ENCODE results near the gene CASTOR1. TPM values are rescaled to one million over a fixed set of nuclear protein-coding genes. Genes with fewer than 3 reads are reported as not detected.

The CASTOR1 gene
- total RNA-seq, 1 experiment from 2014 or later = 8.4 TPM

GRCh38 chr22:30273711-30274436, 15.4 kb downstream of the CASTOR1 start:
- DNase-seq = no peak
- Histone ChIP-seq H3K4me2 (ENCODE audit: low read depth, low read length, poor library complexity, severe bottlenecking) (no peak overlapping the region), H3K4me1 (ENCODE audit: low read length) (no peaks in the 10 kb centered on the region), H3K9me2 (replicated peaks; ENCODE audit: insufficient read depth, low read length) (no peaks in the 10 kb centered on the region), H3K4me3 (ENCODE audit: low read length) (no peak overlapping the region), H3K27me3 (ENCODE audit: low read length) (no peaks in the 10 kb centered on the region), H4K20me1 (ENCODE audit: insufficient read depth, low read depth, low read length) (no peaks in the 10 kb centered on the region), H2AFZ (ENCODE audit: low read length) (no peak overlapping the region), H3K9ac (ENCODE audit: low read length) (no peak overlapping the region), H3K36me3 (ENCODE audit: insufficient read depth, low read length) (no peaks in the 10 kb centered on the region), H3K27ac (ENCODE audit: low read length) (no peak overlapping the region), H3K79me2 (ENCODE audit: low read length) (no peaks in the 10 kb centered on the region), H3K9me3 (ENCODE audit: low read length) (no peaks in the 10 kb centered on the region)

GRCh38 chr22:30272781-30273601, 16.3 kb downstream of the CASTOR1 start:
- no peak overlapping the region for H3K9ac ChIP-seq (ENCODE audit: low read length)
- no peaks in the 10 kb centered on the region for H3K36me3 ChIP-seq (ENCODE audit: insufficient read depth, low read length)
- no peak overlapping the region for H3K27ac ChIP-seq (ENCODE audit: low read length)
- no peaks in the 10 kb centered on the region for H3K4me1 ChIP-seq (ENCODE audit: low read length)
- no peaks in the 10 kb centered on the region for H3K79me2 ChIP-seq (ENCODE audit: low read length)
- H4K20me1 ChIP-seq (ENCODE audit: insufficient read depth, low read depth, low read length) = peaks cover 3% of the 10 kb centered on the region; the same call in 1 of the 2 replicates
- no peaks in the 10 kb centered on the region for H3K9me3 ChIP-seq (ENCODE audit: low read length)
- no peaks in the 10 kb centered on the region for H3K9me2 ChIP-seq (replicated peaks; ENCODE audit: insufficient read depth, low read length)
- no peaks in the 10 kb centered on the region for H3K27me3 ChIP-seq (ENCODE audit: low read length)
- DNase-seq = no peak
- H3K4me2 ChIP-seq (ENCODE audit: low read depth, low read length, poor library complexity, severe bottlenecking) = no peak overlapping the region
- no peak overlapping the region for H3K4me3 ChIP-seq (ENCODE audit: low read length)
- H2AFZ ChIP-seq (ENCODE audit: low read length) = no peak overlapping the region

GRCh38 chr22:30270832-30271231, 18.5 kb downstream of the CASTOR1 start:
- H3K79me2 ChIP-seq (ENCODE audit: low read length) = no peaks in the 10 kb centered on the region
- H3K4me2 ChIP-seq (ENCODE audit: low read depth, low read length, poor library complexity, severe bottlenecking) = no peak overlapping the region
- H3K9me2 ChIP-seq (replicated peaks; ENCODE audit: insufficient read depth, low read length) = no peaks in the 10 kb centered on the region
- H3K4me3 ChIP-seq (ENCODE audit: low read length) = no peak overlapping the region
- no peak for DNase-seq
- H4K20me1 ChIP-seq (ENCODE audit: insufficient read depth, low read depth, low read length) = peaks cover 14% of the 10 kb centered on the region; the same call in 1 of the 2 replicates
- H3K9ac ChIP-seq (ENCODE audit: low read length) = no peak overlapping the region
- H3K9me3 ChIP-seq (ENCODE audit: low read length) = no peaks in the 10 kb centered on the region
- H3K4me1 ChIP-seq (ENCODE audit: low read length) = peaks cover 16% of the 10 kb centered on the region
- H2AFZ ChIP-seq (ENCODE audit: low read length) = no peak overlapping the region
- no peak overlapping the region for H3K27ac ChIP-seq (ENCODE audit: low read length)
- H3K36me3 ChIP-seq (ENCODE audit: insufficient read depth, low read length) = no peaks in the 10 kb centered on the region
- H3K27me3 ChIP-seq (ENCODE audit: low read length) = no peaks in the 10 kb centered on the region

GRCh38 chr22:30268331-30268730, 21.0 kb downstream of the CASTOR1 start:
- Histone ChIP-seq H3K4me2 (ENCODE audit: low read depth, low read length, poor library complexity, severe bottlenecking) (no peak overlapping the region), H3K9me2 (replicated peaks; ENCODE audit: insufficient read depth, low read length) (no peaks in the 10 kb centered on the region), H3K4me1 (ENCODE audit: low read length) (peaks cover 21% of the 10 kb centered on the region)

GRCh38 chr22:30267382-30268302, 21.7 kb downstream of the CASTOR1 start:
- H3K9me3 ChIP-seq (ENCODE audit: low read length) = no peaks in the 10 kb centered on the region
- peaks cover 26% of the 10 kb centered on the region for H3K4me1 ChIP-seq (ENCODE audit: low read length)
- no peak overlapping the region for H3K9ac ChIP-seq (ENCODE audit: low read length)
- peak overlapping the region; percentile 79; the same call in 1 of the 2 replicates for H3K4me3 ChIP-seq (ENCODE audit: low read length)
- peak overlapping the region; percentile 93 for H3K4me2 ChIP-seq (ENCODE audit: low read depth, low read length, poor library complexity, severe bottlenecking)
- no peak for DNase-seq
- H3K27ac ChIP-seq (ENCODE audit: low read length) = no peak overlapping the region
- H3K27me3 ChIP-seq (ENCODE audit: low read length) = no peaks in the 10 kb centered on the region
- H3K79me2 ChIP-seq (ENCODE audit: low read length) = no peaks in the 10 kb centered on the region
- H2AFZ ChIP-seq (ENCODE audit: low read length) = no peak overlapping the region
- H4K20me1 ChIP-seq (ENCODE audit: insufficient read depth, low read depth, low read length) = peaks cover 14% of the 10 kb centered on the region; the same call in 1 of the 2 replicates
- no peaks in the 10 kb centered on the region for H3K9me2 ChIP-seq (replicated peaks; ENCODE audit: insufficient read depth, low read length)
- H3K36me3 ChIP-seq (ENCODE audit: insufficient read depth, low read length) = no peaks in the 10 kb centered on the region

More at GRCh38 chr22:30268331-30268730, 21.0 kb downstream of the CASTOR1 start:
- Histone ChIP-seq H3K27ac (ENCODE audit: low read length) (no peak overlapping the region), H2AFZ (ENCODE audit: low read length) (no peak overlapping the region), H3K36me3 (ENCODE audit: insufficient read depth, low read length) (no peaks in the 10 kb centered on the region), H3K9me3 (ENCODE audit: low read length) (no peaks in the 10 kb centered on the region), H4K20me1 (ENCODE audit: insufficient read depth, low read depth, low read length) (peaks cover 14% of the 10 kb centered on the region; the same call in 1 of the 2 replicates), H3K79me2 (ENCODE audit: low read length) (no peaks in the 10 kb centered on the region), H3K9ac (ENCODE audit: low read length) (no peak overlapping the region), H3K27me3 (ENCODE audit: low read length) (no peaks in the 10 kb centered on the region), H3K4me3 (ENCODE audit: low read length) (no peak overlapping the region)
- DNase-seq = no peak

- peaks cover 14% of the 10 kb centered on the region; the same call in 1 of the 2 replicates for H4K20me1 ChIP-seq (ENCODE audit: insufficient read depth, low read depth, low read length)
- peak within 1 kb of the TSS; percentile 81; the same call in 1 of the 2 replicates for H2AFZ ChIP-seq (ENCODE audit: low read length)
- H3K9ac ChIP-seq (ENCODE audit: low read length) = peak within 1 kb of the TSS; percentile 88
- H3K36me3 ChIP-seq (ENCODE audit: insufficient read depth, low read length) = no peaks in the 10 kb centered on the region
- H3K9me3 ChIP-seq (ENCODE audit: low read length) = no peaks in the 10 kb centered on the region
- no peaks in the 10 kb centered on the region for H3K9me2 ChIP-seq (replicated peaks; ENCODE audit: insufficient read depth, low read length)
- H3K79me2 ChIP-seq (ENCODE audit: low read length) = no peaks in the 10 kb centered on the region
- peak; percentile 81 for DNase-seq
- no peak within 1 kb of the TSS for H3K27ac ChIP-seq (ENCODE audit: low read length)
- peak within 1 kb of the TSS; percentile 93 for H3K4me2 ChIP-seq (ENCODE audit: low read depth, low read length, poor library complexity, severe bottlenecking)
- H3K4me1 ChIP-seq (ENCODE audit: low read length) = peaks cover 26% of the 10 kb centered on the region
- no peaks in the 10 kb centered on the region for H3K27me3 ChIP-seq (ENCODE audit: low read length)
- H3K4me3 ChIP-seq (ENCODE audit: low read length) = peak within 1 kb of the TSS; percentile 79
Measured at GRCh38 chr22:30266445-30267381, 22.6 kb downstream of the CASTOR1 start, which contains the start of gene OSM. OSM (minus strand) TSS chr22:30266851; CDS start chr22:30266799, 52 bp downstream.

GRCh38 chr22:30265823-30266444, 23.4 kb downstream of the CASTOR1 start:
- no peak overlapping the region for H3K27ac ChIP-seq (ENCODE audit: low read length)
- H3K9me2 ChIP-seq (replicated peaks; ENCODE audit: insufficient read depth, low read length) = no peaks in the 10 kb centered on the region
- H3K36me3 ChIP-seq (ENCODE audit: insufficient read depth, low read length) = no peaks in the 10 kb centered on the region
- peak overlapping the region; percentile 81; the same call in 1 of the 2 replicates for H2AFZ ChIP-seq (ENCODE audit: low read length)
- H3K79me2 ChIP-seq (ENCODE audit: low read length) = no peaks in the 10 kb centered on the region
- peak; percentile 93 for DNase-seq
- H3K9me3 ChIP-seq (ENCODE audit: low read length) = no peaks in the 10 kb centered on the region
- H3K4me1 ChIP-seq (ENCODE audit: low read length) = peaks cover 26% of the 10 kb centered on the region
- peak overlapping the region; percentile 79 for H3K4me3 ChIP-seq (ENCODE audit: low read length)
- H4K20me1 ChIP-seq (ENCODE audit: insufficient read depth, low read depth, low read length) = peaks cover 14% of the 10 kb centered on the region; the same call in 1 of the 2 replicates
- peak overlapping the region; percentile 93 for H3K4me2 ChIP-seq (ENCODE audit: low read depth, low read length, poor library complexity, severe bottlenecking)
- H3K9ac ChIP-seq (ENCODE audit: low read length) = peak overlapping the region; percentile 88
- no peaks in the 10 kb centered on the region for H3K27me3 ChIP-seq (ENCODE audit: low read length)

All from Karpas-422 (cell line).